IPS-18c (cell line): ENCODE data around the gene CEACAM6.
"Not testable (repeated sequence)": the region's sequence is repeated elsewhere in the genome, so short reads cannot be mapped to it uniquely, and the experiment has no call there.

Experiments used
- H3K4me3 ChIP-seq: 2 replicates; pipeline ENCODE4 v1.7.0; 2013; ENCODE audit warnings: low read depth, mild to moderate bottlenecking, low read length, moderate library complexity; ENCODE audit not compliant: insufficient read depth
- H3K9me3 ChIP-seq: one replicate; pipeline ENCODE4 v1.6.1; 2013; ENCODE audit warnings: mild to moderate bottlenecking, low read length, moderate library complexity; ENCODE audit not compliant: control insufficient read depth, insufficient read depth

Gene CEACAM6

GRCh38 chr19:41740415-41741243, 14.7 kb upstream of the CEACAM6 start:
- Histone ChIP-seq H3K4me3 (no peak overlapping the region), H3K9me3 (no peaks in the 10 kb centered on the region)

- H3K4me3 ChIP-seq, result no peak overlapping the region
- no peaks in the 10 kb centered on the region for H3K9me3 ChIP-seq
Measured at GRCh38 chr19:41741244-41741554, 14.1 kb upstream of the CEACAM6 start.

- Histone ChIP-seq H3K9me3 (no peaks in the 10 kb centered on the region), H3K4me3 (no peak overlapping the region)
Measured at GRCh38 chr19:41744850-41745249, 10.5 kb upstream of the CEACAM6 start.

GRCh38 chr19:41745756-41746155, 9.6 kb upstream of the CEACAM6 start:
- Histone ChIP-seq H3K4me3 (no peak overlapping the region), H3K9me3 (no peaks in the 10 kb centered on the region)

- Histone ChIP-seq H3K9me3 (no peaks in the 10 kb centered on the region), H3K4me3 (no peak overlapping the region)
Measured at GRCh38 chr19:41746593-41747227, 8.6 kb upstream of the CEACAM6 start.

GRCh38 chr19:41748012-41748411, 7.3 kb upstream of the CEACAM6 start:
- H3K4me3 ChIP-seq, result no peak overlapping the region
- no peaks in the 10 kb centered on the region for H3K9me3 ChIP-seq

- not testable (repeated sequence) for H3K4me3 ChIP-seq, H3K9me3 ChIP-seq
Measured at GRCh38 chr19:41750248-41751134, 4.8 kb upstream of the CEACAM6 start.

- Histone ChIP-seq H3K9me3 (no peaks in the 10 kb centered on the region), H3K4me3 (no peak overlapping the region)
Measured at GRCh38 chr19:41753159-41753558, 2.2 kb upstream of the CEACAM6 start.

- Histone ChIP-seq H3K9me3 (no peaks in the 10 kb centered on the region), H3K4me3 (no peak overlapping the region)
Measured at GRCh38 chr19:41753936-41754529, 1.3 kb upstream of the CEACAM6 start.

- H3K4me3 ChIP-seq, result no peak overlapping the region
- H3K9me3 ChIP-seq, result no peaks in the 10 kb centered on the region
Measured at GRCh38 chr19:41758846-41759245, 3.5 kb downstream of the CEACAM6 start.

GRCh38 chr19:41767115-41767514, 11.8 kb downstream of the CEACAM6 start:
- H3K9me3 ChIP-seq, result peaks cover 2% of the 10 kb centered on the region

GRCh38 chr19:41768105-41768504, 12.8 kb downstream of the CEACAM6 start:
- not testable (repeated sequence) for H3K4me3 ChIP-seq, H3K9me3 ChIP-seq

More at GRCh38 chr19:41767115-41767514, 11.8 kb downstream of the CEACAM6 start:
- no peak overlapping the region for H3K4me3 ChIP-seq

- peaks cover 2% of the 10 kb centered on the region for H3K9me3 ChIP-seq
- H3K4me3 ChIP-seq, result no peak overlapping the region
Measured at GRCh38 chr19:41769608-41770007, 14.3 kb downstream of the CEACAM6 start.

GRCh38 chr19:41771410-41771809, 16.1 kb downstream of the CEACAM6 start:
- H3K4me3 ChIP-seq, result no peak overlapping the region
- H3K9me3 ChIP-seq, result no peaks in the 10 kb centered on the region

GRCh38 chr19:41774515-41774980, 19.2 kb downstream of the CEACAM6 start:
- H3K9me3 ChIP-seq, result no peaks in the 10 kb centered on the region
- H3K4me3 ChIP-seq, result no peak overlapping the region

- no peak overlapping the region for H3K4me3 ChIP-seq
Measured at GRCh38 chr19:41776700-41777099, 21.4 kb downstream of the CEACAM6 start.

GRCh38 chr19:41783612-41784011, 28.3 kb downstream of the CEACAM6 start:
- Histone ChIP-seq H3K4me3 (no peak overlapping the region), H3K9me3 (no peaks in the 10 kb centered on the region)

More at GRCh38 chr19:41776700-41777099, 21.4 kb downstream of the CEACAM6 start:
- no peaks in the 10 kb centered on the region for H3K9me3 ChIP-seq
